Measurements from ENCODE around the gene VAC14.

The VAC14 gene

DNA sequence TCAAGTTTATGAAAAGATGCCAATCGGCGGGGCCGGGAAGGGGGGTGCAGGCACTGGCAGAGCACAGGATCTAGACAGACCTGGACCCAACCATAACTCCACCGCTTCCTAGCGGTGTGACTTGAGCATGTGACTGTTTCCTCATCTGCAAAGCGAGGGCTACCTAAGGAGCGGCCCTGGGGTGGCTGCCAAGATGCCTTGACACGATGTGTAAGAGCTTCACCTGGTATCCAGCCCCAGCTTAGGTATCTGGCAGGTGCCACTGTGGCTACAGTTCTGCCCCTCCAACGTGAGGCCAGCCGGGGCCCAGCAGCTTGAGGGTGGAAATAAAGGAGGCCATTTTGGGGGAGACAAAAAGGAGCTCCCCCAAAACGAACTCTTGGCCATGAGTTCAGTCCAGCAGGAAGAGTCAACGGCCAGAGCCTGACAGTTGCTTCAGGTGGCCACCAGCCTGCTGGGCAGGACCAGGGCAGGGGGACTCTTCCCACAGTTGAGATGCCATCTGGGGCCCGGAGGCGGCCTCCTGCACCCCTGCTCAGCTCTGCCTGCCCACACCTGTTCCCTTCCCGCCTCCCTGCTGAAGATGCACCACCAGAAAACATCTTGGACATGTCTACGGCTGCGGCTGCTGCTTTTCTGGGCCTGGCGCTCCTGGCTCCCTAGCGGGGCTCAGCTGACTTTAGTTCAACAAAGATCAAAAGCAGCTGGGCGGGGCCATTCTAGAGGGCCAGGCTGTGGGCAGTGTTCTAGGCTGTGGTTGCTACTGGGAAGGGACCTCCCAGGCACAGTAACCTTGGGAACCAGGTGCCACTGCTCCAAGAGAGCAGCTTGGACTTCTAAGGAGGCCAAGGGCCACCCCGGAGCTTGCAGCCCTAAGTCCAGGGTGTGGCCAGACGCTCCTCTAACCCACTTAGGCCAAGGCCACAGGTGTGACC lies 111.7 kb downstream of the VAC14 start:
- DNase-seq = no peak

DNA sequence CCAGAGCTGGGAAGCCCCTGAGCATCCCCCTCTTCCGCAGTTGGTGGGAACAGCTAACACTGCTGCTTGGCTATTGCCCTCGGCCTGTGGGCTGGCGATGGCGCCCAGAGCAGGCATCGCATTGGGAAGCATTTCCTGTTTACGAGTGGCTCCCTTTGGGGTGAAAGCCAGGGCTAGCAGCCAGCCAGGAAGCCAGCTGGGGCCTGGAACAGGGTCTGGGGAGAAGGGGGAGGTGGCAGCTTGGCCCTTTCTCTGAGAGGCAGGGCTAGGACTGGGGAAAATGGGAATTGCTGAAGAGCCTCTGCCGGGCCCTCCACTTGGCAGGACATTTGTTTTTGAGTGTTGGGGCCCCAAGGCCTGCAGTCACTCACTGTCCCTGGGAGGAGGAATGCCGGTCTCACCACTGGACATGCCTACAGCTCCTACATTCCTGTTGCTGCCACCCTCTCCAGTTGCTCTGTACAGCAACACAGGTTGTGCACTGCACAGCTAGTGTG lies 112.7 kb downstream of the VAC14 start:
- DNase-seq = no peak

DNA sequence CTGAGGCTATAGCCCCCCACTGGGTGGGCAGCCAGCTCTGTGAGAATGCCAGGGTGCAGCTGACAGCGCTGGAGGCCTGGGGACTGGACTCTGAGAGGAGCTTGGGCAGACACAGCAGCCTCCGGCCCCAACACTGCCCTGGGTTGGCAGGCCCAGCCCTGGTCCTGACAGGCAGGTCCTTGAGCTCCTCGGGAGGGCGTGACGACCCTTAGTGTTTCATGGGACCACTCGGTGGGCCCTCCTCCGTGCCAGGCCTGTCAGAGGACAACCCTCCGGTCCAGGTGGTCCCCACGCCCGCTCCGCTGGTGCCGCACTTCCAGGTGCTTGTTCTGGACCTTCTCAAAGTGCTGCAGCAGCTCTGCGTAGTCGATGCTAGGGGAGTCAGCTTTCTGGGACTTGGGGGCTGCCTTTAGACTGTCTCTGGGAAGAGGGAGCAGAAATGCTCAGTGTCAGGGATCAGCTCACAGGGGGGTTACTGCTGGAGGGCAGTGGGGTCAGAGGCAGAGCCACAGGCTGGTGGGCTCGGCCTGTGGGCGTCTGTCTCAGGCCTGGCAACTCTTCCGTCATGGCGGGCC lies 113.2 kb downstream of the VAC14 start:
- no peak for DNase-seq

DNA sequence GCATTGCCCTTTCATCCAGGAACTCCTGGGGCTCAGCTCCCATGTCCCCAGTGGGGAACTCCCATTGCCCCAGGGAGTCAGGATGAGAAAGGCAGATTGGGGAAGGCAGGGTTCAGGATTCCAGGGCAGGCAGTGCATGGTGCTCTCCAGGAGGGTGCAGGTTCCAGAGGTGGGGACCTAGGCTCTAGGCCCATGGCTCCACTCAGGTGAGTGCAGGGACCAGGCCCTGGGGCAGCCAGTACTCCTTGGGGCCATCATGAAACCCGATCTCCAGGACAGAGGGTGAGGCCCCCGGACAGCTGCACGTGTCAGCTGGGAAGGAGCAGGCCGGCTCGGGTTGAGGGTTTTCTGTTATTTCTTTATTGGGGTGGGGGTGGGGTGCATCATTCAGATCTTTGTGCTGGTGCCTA lies 113.9 kb downstream of the VAC14 start:
- no peak for DNase-seq

DNA sequence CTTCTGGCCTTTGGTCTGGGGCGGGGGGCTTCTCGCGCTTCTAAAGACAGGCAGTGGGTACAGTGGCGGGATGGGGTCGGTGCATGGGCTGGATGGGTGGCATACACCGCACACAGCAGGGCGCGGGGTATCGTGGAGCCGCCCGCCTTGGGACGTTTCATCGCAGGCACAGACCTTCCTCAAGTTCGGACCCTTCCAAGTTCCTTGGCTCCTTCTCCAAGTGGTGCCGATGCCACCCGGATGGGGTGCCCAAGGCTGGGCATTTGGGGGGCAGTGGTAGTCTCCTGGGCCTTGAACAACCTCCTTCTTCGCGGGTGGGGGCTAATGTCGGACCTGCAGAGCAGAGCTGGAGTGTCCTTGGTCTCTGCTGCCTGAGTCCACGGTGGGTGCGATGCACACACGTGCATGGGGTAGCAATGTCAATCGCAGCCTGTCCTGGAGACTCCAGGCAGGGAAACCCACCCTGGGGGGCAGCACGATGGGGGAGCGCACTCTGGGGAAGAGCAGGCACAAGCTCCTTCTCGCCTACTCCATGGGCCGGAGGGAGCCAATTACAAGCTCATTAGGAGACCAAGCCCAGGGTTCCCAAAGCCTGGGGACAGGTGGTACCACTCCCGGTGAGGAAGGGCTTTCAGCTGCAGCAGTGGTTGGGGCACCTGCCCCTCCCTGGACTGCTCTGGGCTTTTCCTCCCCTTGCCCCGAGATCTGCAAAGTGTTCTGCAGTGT lies 114.4 kb downstream of the VAC14 start:
- no peak for DNase-seq

DNA sequence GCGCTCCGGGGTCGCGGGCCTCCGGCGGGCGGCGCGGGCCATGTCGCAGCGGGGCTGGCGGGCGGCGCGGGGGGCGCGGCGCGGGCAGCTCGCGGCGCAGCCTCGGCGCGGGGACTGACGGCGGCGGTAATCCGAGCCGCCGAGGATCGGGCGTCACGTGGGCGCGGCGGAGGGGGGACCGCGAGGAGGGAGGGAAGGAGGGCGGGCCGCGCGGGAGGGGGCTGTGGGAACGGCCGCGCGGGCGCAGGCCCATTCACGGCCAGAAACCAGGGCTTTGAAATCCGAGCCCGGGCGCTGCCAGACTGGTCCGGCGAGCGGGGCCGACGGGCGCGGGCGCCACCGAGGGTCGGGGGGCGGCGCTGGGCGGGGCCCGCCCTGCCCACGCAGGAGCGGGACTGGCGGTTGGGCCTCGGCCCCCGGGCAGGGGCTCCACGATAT lies 115.0 kb downstream of the VAC14 start, which contains the start of gene MTSS2:
Gene MTSS2 (minus strand): TSS at position 116 of the 438 bp plus-strand sequence. CDS start 262 bp downstream, outside the sequence.
- DNase-seq = peak; percentile 34

DNA sequence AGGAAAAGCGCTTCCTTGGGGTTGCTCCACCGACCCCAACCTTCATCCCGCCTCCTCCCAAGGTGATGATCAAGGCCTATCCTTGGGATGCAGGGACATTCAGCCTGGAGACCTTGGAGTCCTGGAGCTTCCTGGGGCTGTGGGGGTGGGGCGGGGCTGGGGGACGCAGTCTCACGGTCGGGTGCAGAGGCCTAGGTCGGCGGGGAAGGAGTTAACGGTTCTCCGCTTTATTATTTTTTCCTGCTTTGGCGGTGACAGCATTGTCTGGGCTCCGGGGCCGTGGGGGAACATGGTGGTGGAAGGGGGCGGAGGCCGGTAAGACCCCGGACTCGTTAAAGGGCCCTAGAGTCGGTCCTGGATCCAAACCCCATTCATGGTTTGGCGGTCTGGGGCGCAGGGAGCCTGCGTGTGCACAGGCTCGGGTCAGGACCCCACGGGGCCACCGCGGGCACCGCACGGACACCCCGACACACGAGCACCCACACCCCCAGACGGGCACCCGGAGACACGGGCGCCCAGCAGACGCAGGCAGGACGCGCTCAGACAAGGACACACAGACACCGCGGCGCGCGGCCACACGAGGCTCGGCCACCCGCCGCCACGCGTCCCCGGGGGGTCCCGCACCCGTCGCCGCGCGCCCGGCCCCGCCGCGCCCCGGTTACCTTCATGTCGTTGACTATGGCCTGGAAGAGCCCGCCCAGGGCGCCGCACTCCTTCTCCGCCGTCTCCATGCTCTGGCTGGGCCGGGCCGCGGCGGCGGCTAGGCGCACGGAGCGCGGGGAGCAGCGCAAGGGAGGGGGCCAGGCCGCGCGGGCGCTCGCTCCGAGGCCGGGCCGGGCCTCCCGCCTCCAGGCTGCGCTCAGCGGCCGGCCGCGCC lies 115.7 kb downstream of the VAC14 start:
- DNase-seq = no peak

DNA sequence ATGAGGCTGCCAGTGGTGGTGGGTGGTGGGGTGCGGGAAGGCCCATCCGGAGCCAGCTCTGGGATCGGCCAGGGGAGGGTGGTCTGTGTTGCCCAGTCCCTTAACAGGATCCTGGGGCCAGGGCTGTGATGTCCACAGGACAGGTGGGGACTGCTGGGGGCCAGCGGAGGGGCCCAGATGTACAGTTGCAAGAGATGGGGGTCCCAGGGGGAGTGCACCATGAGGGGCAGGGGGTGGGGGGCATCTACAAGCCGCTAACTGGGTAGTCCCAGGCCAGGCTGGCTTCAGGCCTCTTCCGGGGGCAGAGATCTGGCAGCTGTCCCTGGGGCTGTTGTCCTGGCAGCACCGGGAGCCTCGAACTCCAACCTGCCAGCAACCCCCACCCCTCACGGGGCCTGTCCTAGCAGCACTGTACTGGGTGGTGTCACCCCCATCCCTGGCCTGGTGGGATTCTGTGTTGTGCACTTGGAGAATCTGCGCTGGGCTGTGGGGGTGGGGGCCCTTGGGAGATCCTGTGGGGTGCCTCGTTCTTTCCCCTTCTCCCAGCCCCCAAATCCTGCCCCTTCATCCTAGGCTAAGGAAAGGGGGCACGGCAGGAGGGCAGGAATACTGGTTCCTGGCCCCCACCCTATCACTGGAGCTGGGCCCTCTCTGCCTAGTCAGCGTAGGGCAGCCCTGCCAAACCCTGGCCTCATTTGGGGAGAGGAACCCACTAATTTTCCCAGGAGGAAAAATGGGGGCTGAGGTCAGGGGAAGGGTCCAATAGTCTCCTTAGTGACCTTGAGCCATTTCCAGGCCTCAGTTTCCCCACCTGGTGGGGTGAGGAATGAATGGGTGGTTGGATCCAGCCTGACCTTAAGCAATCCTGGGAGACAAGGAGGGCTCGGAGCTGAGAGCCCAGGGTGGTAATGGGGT lies 116.6 kb downstream of the VAC14 start:
- DNase-seq = no peak

DNA sequence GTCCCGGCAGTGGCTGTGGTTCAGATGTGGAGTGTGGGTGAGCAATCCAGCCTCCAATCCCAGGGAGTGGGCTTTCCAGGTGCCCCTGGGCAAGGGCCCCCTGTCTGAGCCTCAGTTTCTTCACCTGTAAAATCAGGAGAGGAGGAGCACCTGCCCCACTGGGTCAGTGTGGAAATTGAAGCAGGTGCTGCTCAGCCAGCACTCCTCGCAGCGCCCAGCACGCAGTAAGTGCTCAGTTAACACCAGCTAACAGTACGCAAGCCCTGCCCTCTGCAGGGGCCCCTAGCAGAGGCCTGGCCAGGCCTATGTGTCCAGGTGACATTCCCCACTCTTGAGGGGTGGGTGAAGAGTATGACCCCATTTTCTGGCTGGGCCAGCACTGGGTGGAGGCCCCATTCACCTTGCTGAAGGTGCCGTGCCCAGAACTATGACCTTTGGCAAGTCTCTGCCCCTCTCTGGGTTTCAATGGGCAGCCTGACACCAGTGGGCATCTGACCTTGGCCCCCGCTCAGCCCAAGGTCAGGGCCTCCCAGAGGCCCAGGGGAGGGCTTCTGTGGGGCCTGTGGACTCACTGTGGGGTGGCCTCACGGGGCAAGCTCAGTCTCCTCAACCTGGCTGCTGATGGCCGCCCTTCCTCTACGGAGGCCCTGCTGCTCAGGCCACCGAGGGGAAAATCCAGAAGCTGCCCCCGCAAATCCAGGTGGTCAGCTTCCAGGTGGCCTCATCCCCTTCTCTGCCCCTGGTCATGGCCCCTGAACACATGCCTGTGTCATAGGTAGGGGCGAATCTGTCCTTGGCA lies 117.6 kb downstream of the VAC14 start:
- DNase-seq = no peak

DNA sequence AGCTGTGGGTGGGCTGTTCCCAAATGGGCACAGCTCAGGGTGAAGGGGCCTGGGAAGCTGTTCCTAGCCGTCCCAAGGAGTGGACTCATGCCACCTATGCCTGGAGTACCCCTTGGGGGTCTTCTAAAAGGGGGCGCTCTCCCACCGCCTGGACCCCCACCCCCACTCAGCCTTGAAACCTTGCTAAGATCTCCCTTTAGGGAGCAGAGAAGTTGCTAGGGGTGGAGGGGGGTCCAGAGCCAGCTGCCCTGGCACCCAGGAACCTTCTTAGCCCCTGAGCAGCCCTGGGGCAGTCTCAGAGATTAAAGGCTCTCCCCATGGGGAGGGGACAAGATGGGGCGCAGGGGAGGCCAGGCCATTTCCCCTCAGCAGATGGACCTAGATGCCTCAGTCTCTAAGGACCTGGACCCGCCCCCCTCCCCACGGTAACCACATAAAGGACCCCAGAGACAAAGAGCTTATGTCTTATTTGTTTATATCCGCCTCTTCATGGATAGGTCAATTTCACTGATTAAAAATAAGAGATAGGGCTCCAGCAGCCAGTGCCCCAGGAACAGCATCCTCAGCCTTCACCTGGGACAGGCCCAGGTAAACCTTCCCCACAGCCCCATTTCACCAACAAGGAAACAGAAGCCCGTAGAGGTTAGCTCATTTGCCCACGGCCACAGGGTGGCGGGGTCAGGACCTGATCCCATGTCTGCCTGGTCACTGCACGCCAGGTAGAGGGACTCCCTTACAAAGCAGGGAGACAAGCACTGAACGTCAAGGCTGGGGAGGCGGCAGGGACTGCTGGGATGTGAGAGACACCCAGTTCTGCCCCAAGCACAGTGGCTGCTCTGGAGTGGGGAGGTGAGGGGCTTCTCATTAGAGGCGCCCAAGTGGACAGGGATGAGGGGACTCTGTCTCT lies 118.5 kb downstream of the VAC14 start:
- no peak for DNase-seq

DNA sequence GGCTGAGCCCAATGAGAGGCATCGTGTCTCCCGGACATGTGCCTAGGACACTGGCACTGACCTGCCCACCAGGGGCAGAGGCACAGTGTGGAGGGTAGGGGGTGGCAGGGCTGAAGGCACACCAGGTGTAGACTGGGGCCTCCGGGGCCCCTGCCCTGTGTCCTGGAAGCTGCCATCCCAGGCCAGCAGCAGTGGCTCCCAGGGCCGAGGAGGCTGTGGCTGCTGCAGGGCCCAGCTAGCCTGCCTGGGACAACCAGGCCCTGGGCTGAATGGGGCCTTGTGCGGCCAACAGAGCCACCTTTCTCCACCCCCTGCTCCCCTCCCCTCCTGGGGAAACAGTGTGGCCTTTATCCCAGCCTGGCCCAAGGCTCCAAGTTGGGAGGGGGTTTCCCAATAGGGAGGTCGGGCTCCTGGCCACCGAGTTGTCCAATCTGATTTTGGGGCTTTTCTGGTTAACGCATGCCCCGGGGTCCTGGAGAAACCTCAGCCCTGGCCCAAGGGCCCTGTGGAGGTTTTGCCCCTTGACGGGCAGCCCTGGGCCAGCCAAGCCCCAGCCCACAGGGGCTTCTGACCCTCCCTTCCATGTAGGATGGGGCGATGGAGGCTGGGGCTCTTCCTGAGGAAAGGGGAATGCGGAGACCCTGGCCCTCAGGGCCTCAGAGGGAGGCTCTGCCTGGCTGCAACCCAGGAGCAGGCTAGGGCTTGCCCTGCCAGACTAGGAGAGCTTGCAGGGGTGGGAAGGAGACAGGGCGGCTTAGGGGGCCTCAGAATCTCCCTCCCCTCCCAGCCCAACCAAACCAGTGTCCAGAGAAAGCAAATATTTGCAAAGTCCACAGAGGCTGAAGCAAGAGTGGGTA lies 119.3 kb downstream of the VAC14 start:
- no peak for DNase-seq

DNA sequence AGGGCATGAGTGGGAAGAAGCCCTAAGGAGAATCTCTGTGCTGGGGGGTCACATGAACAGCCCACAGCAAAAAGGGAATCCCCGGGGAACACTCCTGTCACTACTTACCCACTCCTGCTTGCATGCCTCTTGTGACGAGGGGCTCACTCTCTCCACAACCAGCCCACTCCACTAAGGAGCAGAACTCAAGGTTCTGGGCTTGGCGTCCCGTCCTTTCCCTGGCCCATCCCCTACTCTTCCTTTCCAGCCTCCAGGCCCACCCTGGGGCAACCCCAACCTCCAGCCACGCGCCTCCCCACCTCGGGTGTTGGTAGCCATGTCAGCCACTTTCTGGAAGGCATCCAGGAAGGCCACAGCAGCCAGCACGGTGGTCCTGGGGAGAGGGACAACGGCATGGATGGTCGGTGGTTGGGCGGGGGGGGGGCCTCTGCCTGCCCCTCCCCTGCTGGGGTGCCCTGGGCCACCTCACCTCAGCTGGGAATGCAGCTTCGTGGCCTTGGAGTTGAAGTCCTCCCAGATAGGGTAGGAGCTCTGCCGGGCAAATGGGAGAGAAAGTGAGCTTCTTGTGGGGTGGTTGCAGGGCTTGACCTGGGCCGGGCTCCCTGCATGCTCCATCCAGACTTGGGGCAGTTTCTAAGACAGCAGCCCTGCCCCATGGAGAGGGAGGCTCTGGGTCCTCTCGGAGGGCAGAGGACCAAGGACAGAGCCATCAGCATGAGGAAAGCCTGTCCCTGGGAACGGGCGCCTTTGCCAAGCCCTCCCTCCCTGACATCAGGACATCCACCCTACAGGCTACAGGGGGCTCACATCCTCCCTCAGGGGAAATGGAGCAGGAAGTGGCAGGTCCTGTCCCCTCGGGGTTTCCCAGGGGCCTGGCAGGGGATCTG lies 120.2 kb downstream of the VAC14 start:
- no peak for DNase-seq

DNA sequence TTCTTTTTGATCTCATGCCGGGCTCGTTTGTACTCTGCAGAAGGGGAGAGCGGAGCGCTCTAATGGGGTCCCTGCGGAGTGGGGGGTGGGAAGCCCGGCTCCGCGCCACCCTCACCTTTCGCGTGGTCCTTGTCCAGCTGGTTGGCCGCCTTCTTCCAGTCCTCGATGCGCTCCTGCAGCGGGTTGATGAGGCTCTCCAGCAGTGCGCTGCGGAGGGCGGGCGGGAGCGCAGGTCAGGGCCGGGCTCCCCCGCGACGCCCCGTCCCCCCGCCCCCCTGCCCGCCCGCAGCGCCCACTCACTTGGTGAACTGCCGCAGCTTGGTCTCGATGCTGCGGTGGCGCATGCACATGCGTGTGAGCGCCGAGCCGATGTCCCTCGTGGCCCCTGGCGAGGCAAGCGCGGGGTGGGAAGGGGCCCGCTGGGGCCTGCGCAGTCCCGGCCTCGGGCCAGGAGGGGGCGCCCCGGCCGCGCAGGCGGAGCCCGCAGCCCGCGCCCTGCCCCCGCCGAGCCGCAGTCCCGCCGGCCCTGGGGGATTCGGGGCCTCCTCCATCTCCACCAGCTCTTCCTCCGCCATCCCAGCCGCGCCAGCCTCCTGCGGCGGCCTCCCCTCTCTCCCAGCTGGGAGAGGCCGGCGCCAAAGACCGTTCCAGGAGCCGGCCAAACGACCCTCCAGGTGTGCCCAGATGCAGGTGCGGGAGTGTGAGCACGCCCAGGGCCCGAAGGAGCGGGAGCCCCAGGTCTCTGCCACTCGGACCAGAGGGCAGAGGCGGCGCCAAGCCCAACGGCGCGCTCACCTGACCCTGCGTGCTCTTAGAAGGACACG lies 121.1 kb downstream of the VAC14 start:
- no peak for DNase-seq

DNA sequence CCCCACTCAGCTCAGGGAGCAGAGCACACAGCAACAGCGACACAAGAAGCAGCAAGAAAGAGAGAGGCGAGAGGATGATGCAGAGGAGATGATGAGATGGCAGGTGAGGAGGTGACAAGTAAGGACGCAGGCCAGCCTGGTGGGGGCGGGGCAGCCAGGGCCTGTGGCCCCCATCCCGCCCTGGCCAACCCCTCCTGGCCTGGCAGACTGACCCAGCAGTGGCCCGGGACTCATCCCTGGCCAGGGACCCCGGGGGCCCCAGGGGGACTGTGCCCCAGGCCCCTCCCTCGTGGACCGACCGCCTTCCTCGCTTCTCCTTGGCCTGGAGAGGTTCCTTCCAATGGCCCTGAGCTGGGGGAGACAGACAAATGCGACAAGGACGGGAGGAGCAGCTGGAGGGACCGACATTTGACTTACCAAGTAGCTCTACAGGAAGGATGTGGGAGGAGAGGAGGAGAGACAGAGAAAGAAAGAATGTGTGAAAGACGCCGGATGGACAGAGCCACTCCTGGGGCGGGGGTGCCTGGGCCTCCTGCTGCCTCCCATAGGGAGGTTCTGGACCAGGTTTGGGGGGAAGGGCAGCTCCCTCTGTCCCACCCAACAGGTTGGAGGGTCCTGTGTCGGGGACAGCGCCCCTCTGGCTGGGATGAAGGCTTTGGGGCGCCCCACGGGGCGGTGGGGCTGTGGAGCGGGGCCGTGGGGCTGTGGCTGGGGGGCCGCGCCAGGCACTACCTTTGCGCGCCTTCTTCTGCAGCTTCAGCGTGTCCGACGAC lies 121.9 kb downstream of the VAC14 start:
- no peak for DNase-seq

DNA sequence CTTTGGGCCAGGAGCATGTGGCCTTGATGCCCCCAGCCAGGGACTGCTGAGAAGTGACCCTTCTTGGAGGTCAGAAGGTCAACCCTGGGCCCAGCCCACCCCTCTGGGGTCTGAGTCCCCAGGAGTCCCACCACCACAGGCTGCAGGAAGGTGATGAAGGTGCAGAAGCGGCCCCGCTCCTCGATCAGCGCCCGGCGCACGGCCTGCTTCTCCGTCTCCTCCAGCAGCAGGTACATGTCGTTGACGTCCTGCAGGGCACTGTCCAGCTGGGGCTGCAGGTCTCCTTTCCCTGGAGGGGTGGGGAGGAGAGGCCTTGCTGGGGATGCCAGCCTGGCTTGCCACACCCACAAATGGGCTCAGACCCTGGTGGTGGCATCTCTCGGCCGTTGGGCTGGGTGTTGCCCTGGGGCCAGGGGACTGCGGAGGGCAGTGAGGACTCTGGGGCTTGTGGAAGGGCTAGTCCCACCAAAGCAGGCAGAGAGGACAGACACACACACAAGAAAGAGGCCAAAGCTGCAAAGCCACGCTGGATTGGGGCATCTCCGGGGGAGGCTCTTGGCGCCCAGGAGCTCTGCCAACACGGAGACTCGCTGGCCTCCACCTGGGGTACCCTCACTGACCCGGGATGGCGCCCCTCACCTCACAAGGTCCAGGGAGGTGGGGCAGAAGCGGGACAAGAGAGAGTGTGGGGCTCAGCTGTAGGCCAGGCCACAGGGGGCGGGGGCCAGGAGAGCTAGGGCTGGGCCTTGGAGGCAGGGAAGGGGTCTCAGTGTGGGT lies 122.6 kb downstream of the VAC14 start:
- DNase-seq = no peak
